ENCODE data around the gene NELL1.

Gene NELL1

GRCh38 chr11:21511835-21512440, 842.6 kb downstream of the NELL1 start:
- DNase-seq (ENCODE audit: low read depth in 2 of 2) = peak; percentile 28 to 52
- peak; percentile 36 for TF ChIP-seq CTCF (IDR thresholded peaks at IDR 0.05; ENCODE audit: low read depth, low read length)
- no peak overlapping the region for H3K4me3 ChIP-seq (replicated peaks in 1 of 2; ENCODE audit: low read depth in 2 of 2, low read length in 2 of 2)

- TF ChIP-seq CTCF (IDR thresholded peaks at IDR 0.05; ENCODE audit: low read depth, low read length) = no peak
- no peak for DNase-seq (ENCODE audit: low read depth in 2 of 2)
- H3K4me3 ChIP-seq (replicated peaks in 1 of 2; ENCODE audit: low read depth in 2 of 2, low read length in 2 of 2) = no peak overlapping the region
Observed at GRCh38 chr11:21514316-21514715, 844.9 kb downstream of the NELL1 start.

GRCh38 chr11:21520244-21520643, 850.9 kb downstream of the NELL1 start:
- DNase-seq (ENCODE audit: low read depth in 2 of 2) = no peak
- TF ChIP-seq CTCF (IDR thresholded peaks at IDR 0.05; ENCODE audit: low read depth, low read length) = no peak

GRCh38 chr11:21529187-21529586, 859.8 kb downstream of the NELL1 start:
- TF ChIP-seq CTCF (IDR thresholded peaks at IDR 0.05; ENCODE audit: low read depth, low read length) = no peak
- DNase-seq (ENCODE audit: low read depth in 2 of 2) = no peak

More at GRCh38 chr11:21520244-21520643, 850.9 kb downstream of the NELL1 start:
- no peak overlapping the region for H3K4me3 ChIP-seq (replicated peaks in 1 of 2; ENCODE audit: low read depth in 2 of 2, low read length in 2 of 2)

GRCh38 chr11:21534288-21534687, 864.9 kb downstream of the NELL1 start:
- H3K4me3 ChIP-seq (replicated peaks in 1 of 2; ENCODE audit: low read depth in 2 of 2, low read length in 2 of 2) = no peak overlapping the region
- no peak for DNase-seq (ENCODE audit: low read depth in 2 of 2)
- TF ChIP-seq CTCF (IDR thresholded peaks at IDR 0.05; ENCODE audit: low read depth, low read length) = no peak

More at GRCh38 chr11:21529187-21529586, 859.8 kb downstream of the NELL1 start:
- H3K4me3 ChIP-seq (replicated peaks in 1 of 2; ENCODE audit: low read depth in 2 of 2, low read length in 2 of 2) = no peak overlapping the region

- no peak for TF ChIP-seq CTCF (IDR thresholded peaks at IDR 0.05; ENCODE audit: low read depth, low read length)
- no peak for DNase-seq (ENCODE audit: low read depth in 2 of 2)
- H3K4me3 ChIP-seq (replicated peaks in 1 of 2; ENCODE audit: low read depth in 2 of 2, low read length in 2 of 2) = no peak overlapping the region
Observed at GRCh38 chr11:21537980-21538379, 868.6 kb downstream of the NELL1 start.

Measured in cardiac fibroblast (primary cell).